AG04450 (cell line): ENCODE measurements around the gene GP1BA. TPM values are rescaled to one million over a fixed set of nuclear protein-coding genes. Genes with fewer than 3 reads are reported as not detected.

Experiments used
- CTCF ChIA-PET: fragments of 300-600, 350-600 bp; formaldehyde crosslinking; extraction: SDS; loops from one replicate; lab custom pipeline; 2022; ENCODE audit warnings: antibody characterized with exemption, inconsistent platforms; lab: Charles Lee
- POLR2A ChIA-PET: fragments of 350-600 bp; formaldehyde crosslinking; extraction: SDS; loops from one replicate; lab custom pipeline; 2021; ENCODE audit warnings: antibody characterized with exemption, inconsistent platforms; lab: Yijun Ruan, JAX
- DNase-seq: peaks from one replicate; pipeline ENCODE4 v3.0.0-alpha.2; 2011; ENCODE audit warnings: low read depth, low spot score
- H3K27ac ChIP-seq: one replicate; pipeline ENCODE4 v1.5.1; 2012; ENCODE audit warnings: low read depth, low read length, control low read depth
- H3K27me3 ChIP-seq: one replicate; pipeline ENCODE4 v1.6.0; 2012; ENCODE audit warnings: low read length; ENCODE audit not compliant: control insufficient read depth, insufficient read depth
- H3K4me3 ChIP-seq: 2 replicates; pipeline ENCODE4 v1.5.1; 2011; ENCODE audit warnings: mild to moderate bottlenecking, low read depth, low read length, control low read depth
- H3K9me3 ChIP-seq: 2 replicates; pipeline ENCODE4 v1.5.1; 2012; ENCODE audit warnings: low read length; ENCODE audit not compliant: control insufficient read depth, insufficient read depth
- CTCF ChIP-seq: IDR thresholded peaks from 2 replicates; pipeline ENCODE4 v1.5.1; 2011; ENCODE audit warnings: low read depth, low read length, control low read depth, inconsistent platforms
- polyA plus RNA-seq: library from polyadenylated mRNA; depleted of rRNA; stranded (reverse); fragments of >200 nt; gene quantifications from 2 replicates; pipeline ENCODE4 v1.2.3, GENCODE V29; 2011

Gene GP1BA
- polyA plus RNA-seq, 1 experiment: not detected

DNA sequence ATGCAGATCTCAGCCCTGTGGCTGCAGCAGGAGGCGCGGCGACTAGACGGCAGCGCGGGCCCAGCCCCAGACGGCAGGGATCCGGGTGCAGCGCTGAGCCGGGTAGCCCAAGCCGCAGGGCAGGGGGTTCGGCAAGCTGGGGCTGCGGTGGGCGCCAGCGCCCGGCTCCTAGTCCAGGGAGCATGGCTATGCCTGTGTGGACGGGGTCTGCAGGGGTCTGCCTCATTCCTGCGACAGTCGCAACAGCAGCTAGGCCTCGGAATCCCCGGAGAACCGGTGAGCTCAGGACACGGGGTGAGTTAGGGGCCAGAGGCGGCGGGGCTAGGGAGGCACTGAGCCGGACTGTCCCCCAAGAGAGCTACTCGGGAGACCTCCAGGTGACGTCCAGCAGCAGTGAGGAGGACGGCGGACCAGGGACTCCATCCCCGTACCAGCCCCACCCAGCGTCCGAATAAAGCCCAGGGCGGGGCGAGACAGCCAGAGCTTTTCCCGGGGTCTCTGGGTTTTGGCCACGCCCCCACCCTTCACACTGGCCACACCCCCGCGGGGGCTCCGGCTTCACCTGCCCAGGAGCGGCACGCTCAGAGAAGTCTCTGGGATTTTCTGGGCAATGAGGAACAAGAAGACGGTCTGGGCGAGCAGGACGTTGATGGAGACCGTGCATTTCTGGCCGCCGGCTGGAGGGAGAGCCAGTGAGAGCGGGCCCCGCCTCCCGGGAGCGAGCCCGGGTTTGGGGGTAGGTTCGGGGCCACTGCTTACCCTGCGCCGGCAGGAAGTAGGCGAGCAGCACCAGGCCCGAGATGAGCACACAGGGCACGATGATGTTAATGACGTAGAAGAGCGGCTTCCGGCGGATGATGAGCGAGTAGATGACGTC lies 31.6 kb upstream of the GP1BA start:
- peaks cover 26% of the 10 kb centered on the region; the same call in 1 of the 2 replicates for H3K9me3 ChIP-seq
- POLR2A ChIA-PET: no interaction called here
- H3K27ac ChIP-seq: no peak overlapping the region
- CTCF ChIA-PET: interaction anchor here (1.4 to 2.2 kb wide), 2 partner anchors 191 to 334 kb away, joined by 4 to 5 read pairs; partner anchors contain the start of gene ARRB2
- peaks cover 5% of the 10 kb centered on the region for H3K27me3 ChIP-seq
- DNase-seq: no peak
- H3K4me3 ChIP-seq: no peak overlapping the region
- TF ChIP-seq CTCF: no peak

GRCh38 chr17:4901108-4901647 lies 30.9 kb upstream of the GP1BA start:
- ChIA-PET POLR2A (no interaction called here), CTCF (interaction anchor here (0.6 to 2.2 kb wide), 3 partner anchors 18 to 334 kb away, joined by 3 to 5 read pairs (median 4); partner anchors contain the start of gene ARRB2)
- Histone ChIP-seq H3K27ac (no peak overlapping the region), H3K9me3 (peaks cover 26% of the 10 kb centered on the region; the same call in 1 of the 2 replicates), H3K27me3 (peaks cover 5% of the 10 kb centered on the region), H3K4me3 (no peak overlapping the region)
- DNase-seq: no peak
- TF ChIP-seq CTCF: no peak

DNA sequence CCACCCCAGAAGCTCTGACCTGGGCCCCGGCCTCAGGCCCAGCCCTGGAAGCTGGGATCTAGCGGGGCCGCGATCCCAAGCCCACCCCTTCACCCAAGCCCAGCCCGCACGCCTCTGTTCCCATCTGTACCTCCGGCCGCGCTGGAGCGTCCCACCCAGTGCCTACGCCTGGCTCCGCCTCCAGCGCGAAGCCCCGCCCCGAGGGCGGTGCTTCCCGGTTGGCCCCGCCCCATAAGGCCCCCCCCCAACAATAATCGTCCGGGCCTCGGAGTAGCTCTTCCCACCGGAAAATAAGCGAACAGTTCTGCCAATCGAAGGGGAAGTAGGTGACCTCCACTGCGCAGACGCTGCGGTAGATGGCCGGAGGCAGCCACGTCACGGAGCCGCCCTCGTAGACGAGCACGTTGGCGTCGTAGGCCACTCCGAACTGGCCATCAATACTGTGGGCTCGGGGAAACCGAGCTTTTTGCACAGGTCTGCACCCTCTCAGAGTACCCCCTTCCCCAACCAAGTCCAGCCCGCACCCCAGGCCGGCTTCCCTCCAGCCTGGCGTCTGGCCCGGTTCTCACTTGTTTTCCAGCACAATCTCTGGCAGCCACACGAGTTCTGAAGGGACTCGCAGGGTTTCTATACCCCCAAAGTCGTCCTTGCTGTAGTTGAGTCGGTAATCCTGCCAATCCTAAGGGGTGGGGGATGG lies 30.3 kb upstream of the GP1BA start:
- ChIA-PET CTCF (interaction anchor here (0.6 to 2.2 kb wide), 5 partner anchors 11 to 335 kb away, joined by 3 to 5 read pairs (median 4); partner anchors contain the start of gene ARRB2), POLR2A (interaction anchor here (0.6 kb wide), 1 partner anchor 360 kb away, joined by 4 read pairs; no protein-coding TSS in a partner anchor)
- Histone ChIP-seq H3K9me3 (peaks cover 26% of the 10 kb centered on the region; the same call in 1 of the 2 replicates), H3K27ac (no peak overlapping the region), H3K4me3 (no peak overlapping the region), H3K27me3 (peaks cover 5% of the 10 kb centered on the region)
- DNase-seq: no peak
- no peak for TF ChIP-seq CTCF

GRCh38 chr17:4902540-4902939 lies 29.5 kb upstream of the GP1BA start:
- peaks cover 26% of the 10 kb centered on the region; the same call in 1 of the 2 replicates for H3K9me3 ChIP-seq
- ChIA-PET CTCF (interaction anchor here (0.7 to 1.8 kb wide), 5 partner anchors 12 to 194 kb away, joined by 3 to 7 read pairs (median 4); no protein-coding TSS in a partner anchor), POLR2A (no interaction called here)
- peaks cover 5% of the 10 kb centered on the region for H3K27me3 ChIP-seq
- no peak overlapping the region for H3K27ac ChIP-seq
- H3K4me3 ChIP-seq: no peak overlapping the region
- no peak for TF ChIP-seq CTCF
- DNase-seq: no peak
